GM12873 (cell line): ENCODE data around the gene ZMIZ1.

Experiments used
- TF ChIP-seq, protein P1 (sequence below): IDR thresholded peaks from 2 replicates; pipeline ENCODE4 v1.5.1; 2012; ENCODE audit warnings: low read depth, mild to moderate bottlenecking, moderate library complexity, low read length, control low read depth; ENCODE audit not compliant: insufficient read depth; ENCODE audit errors: missing control alignments

Gene ZMIZ1

DNA sequence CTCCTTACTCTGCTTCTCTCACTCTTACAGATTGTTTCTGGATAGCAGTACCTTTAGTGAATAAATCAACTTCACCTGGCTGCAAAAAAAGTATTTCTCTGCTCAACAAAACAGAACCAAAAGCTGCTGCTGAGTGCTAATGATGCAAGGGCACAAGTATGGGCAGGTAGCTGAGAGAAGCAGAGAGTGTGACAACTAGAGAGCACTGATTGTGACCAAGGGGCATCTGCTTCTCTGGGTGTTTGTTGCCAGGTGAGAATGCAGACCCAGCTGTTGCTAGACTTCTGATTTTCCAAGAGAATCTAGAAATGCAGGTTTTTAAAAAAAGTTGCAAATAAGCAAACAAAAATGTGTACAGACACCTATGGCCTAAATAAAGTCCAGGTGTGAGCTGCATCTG, 253.2 kb downstream of the ZMIZ1 start:
- TF ChIP-seq, protein P1, sequence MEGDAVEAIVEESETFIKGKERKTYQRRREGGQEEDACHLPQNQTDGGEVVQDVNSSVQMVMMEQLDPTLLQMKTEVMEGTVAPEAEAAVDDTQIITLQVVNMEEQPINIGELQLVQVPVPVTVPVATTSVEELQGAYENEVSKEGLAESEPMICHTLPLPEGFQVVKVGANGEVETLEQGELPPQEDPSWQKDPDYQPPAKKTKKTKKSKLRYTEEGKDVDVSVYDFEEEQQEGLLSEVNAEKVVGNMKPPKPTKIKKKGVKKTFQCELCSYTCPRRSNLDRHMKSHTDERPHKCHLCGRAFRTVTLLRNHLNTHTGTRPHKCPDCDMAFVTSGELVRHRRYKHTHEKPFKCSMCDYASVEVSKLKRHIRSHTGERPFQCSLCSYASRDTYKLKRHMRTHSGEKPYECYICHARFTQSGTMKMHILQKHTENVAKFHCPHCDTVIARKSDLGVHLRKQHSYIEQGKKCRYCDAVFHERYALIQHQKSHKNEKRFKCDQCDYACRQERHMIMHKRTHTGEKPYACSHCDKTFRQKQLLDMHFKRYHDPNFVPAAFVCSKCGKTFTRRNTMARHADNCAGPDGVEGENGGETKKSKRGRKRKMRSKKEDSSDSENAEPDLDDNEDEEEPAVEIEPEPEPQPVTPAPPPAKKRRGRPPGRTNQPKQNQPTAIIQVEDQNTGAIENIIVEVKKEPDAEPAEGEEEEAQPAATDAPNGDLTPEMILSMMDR: no peak

DNA sequence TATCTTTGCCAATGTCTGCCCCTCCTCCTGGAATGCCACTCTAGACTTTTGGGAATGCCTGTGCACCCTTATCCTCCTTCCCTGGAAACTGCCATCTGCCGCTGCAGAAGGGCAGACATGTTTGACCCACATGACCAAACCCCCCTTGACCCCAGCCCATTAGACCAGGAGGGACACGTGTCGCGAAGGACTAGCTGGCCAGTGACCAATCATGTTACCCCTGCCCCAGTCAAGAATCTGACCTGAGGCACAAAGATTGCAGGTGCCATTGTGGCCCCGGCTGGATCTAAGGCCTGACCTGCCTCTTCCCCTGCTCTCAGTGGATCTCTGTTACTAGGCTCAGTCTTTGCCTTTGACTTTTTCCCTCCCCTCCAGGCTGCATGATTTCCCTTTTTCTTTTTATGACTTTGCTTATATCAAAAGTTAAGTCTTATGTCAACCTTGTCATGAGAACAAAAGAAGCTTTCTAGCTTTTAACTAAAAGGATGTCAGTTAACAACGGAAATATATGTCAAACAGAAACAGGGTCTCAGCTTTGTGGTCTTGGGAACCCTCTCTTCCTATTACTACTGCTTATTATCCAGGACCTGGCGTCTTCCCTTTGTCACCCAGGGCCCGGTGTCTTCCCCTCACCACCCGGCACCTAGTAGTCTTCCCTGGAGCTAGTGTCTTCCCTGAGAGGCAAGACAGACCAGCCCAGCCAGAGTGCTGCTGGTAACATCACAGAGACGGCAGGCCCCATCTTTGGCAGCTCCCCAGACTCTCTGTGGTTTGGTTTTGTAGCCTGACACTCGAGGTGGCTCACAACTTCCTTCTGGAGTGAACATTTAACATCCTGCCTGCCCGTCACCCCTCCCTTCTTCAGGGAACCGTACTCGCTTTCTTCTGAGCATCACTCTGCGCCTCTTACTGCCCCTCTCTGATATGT, 254.1 kb downstream of the ZMIZ1 start:
- TF ChIP-seq, protein P1: no peak

DNA sequence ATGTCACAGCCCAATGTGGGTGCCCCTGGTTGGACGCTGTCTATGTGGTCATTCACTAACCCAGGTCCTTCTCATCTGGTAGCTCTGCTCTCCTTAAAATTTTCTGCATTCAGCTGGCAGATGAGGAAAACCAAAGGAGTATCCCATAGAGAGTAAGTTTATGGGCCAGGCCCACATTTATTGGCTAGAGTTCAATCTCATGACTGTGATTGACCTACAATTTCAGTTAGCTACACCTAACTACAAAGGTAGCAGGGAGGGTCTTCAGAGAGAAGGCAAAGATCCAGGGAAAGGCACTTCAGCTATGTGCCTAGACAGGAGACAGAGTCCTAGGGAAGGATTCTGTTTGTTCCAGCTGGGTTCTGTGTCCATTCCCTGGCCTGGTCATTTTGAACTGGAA, 254.8 kb downstream of the ZMIZ1 start:
- TF ChIP-seq, protein P1: no peak

DNA sequence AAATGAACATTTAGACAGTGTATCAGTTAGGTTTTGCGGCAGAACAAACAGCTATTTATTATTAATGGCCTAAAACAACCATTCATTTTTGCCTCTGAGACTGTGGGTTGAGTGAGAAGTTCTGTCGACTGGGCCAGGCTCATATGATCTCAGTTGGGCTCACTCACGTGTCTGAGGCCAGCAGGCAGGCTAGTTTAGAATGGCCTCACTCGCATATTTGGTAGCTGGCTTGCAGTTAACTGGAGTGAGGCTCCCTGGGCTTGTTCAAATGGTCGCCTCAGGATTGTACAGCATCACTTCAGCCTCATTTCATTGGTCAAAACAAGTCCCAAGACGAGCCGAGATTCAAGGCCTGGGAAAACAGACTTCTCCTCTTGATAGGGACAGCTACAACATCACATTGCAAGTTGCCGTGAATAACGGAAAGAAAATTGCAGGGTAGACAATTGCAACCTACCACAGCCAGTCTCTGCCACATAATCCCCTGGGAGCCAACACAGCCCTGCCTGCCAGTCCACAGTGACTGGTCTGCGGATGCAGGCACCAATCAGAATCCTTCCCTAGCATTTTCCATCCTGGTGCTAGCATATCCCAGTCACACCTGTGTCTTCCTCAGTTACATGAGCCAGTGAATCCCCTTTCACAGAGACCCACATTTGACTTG, 255.4 kb downstream of the ZMIZ1 start:
- TF ChIP-seq, protein P1: no peak

DNA sequence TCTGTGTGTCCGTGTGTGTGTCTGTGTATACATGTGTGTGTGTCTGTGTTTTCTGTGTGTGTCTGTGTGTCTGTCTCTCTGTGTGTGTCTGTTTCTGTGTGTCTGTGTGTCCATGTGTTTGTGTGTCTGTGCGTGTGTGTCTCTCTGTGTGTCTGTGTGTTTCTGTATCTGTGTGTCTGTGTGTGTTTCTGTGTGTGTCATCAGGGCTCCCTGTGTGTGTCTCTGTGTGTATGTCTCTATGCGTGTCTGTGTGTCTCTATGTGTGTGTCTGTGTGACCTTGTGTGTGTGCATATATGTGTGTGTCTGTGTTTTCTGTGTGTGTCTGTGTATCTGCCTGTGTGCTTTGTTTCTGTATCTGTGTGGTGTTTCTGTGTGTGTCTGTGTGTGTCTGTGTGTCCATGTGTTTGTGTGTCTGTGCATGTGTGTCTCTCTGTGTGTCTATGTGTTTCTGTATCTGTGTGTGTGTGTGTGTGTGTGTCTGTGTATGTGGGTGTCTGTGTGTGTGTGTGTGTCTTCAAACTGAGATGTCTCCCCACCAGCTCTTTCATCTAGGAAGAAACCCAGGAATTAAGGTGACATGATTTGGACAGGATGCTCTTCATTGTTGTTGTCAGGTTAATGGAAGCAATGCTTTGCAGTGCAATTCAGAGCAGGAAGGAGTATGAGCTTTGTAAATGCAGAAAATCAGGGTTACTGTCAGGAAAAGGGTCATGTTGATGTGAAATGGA, 257.8 kb downstream of the ZMIZ1 start:
- TF ChIP-seq, protein P1: no peak

DNA sequence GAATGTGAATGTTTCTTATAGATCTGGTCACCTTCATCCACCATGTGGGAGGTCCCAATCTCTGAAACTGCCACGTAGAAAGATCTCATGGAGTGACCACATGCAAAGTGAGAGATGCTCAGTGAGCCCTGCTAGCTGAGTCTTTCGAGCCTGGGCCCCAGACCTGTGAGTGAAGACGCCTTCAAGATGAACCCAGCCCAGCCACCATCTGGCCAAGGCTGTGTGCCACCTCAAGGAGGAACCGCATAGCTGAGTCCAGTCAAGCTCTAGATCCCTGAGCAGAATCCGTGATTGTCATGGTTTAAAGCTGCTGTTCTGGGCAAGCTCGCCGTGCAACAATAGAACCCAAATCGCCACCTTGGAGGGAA, 258.3 kb downstream of the ZMIZ1 start:
- TF ChIP-seq, protein P1: no peak
